Measurements from ENCODE around the gene TBCK. TPM values are rescaled to one million over a fixed set of nuclear protein-coding genes. Genes with fewer than 3 reads are reported as not detected.
A peak's percentile ranks its signal among the peaks of the same experiment; 100 is the strongest.

The TBCK gene
- polyA plus RNA-seq, 2 donors: 6.0 to 8.2 TPM

GRCh38 chr4:106256190-106256589 lies 59.8 kb downstream of the TBCK start:
- Histone ChIP-seq H3K27me3 (ENCODE audit: control insufficient read depth in 1 of 2, insufficient read depth in 2 of 2, low read length in 2 of 2) (no peaks in the 10 kb centered on the region), H3K9me3 (ENCODE audit: control insufficient read depth in 2 of 2, insufficient read depth in 1 of 2, low read depth in 1 of 2, low read length in 1 of 2) (no peaks in the 10 kb centered on the region)

GRCh38 chr4:106255195-106255594 lies 60.8 kb downstream of the TBCK start:
- Histone ChIP-seq H3K4me1 (ENCODE audit: control insufficient read depth in 2 of 2, insufficient read depth in 2 of 2, low read length in 1 of 2) (no peaks in the 10 kb centered on the region), H3K27ac (ENCODE audit: low read depth in 2 of 2, low read length in 1 of 2) (no peak overlapping the region), H3K4me3 (ENCODE audit: low read depth in 1 of 2, low read length in 2 of 2) (no peak overlapping the region), H3K9me3 (ENCODE audit: control insufficient read depth in 2 of 2, insufficient read depth in 1 of 2, low read depth in 1 of 2, low read length in 1 of 2) (no peaks in the 10 kb centered on the region), H3K36me3 (ENCODE audit: control insufficient read depth in 2 of 2, insufficient read depth in 2 of 2, low read length in 1 of 2) (peaks cover 2 to 16% of the 10 kb centered on the region in 2 donors), H3K27me3 (ENCODE audit: control insufficient read depth in 1 of 2, insufficient read depth in 2 of 2, low read length in 2 of 2) (no peaks in the 10 kb centered on the region)
- WGBS, 2 donors: 98 to 99% methylated on average over 8 of the region's 8 CpGs

More at GRCh38 chr4:106256190-106256589, 59.8 kb downstream of the TBCK start:
- 98 to 99% methylated on average over 10 of the region's 10 CpGs for WGBS, 2 donors
- no peaks in the 10 kb centered on the region for H3K4me1 ChIP-seq (ENCODE audit: control insufficient read depth in 2 of 2, insufficient read depth in 2 of 2, low read length in 1 of 2)
- peaks cover 2 to 16% of the 10 kb centered on the region in 2 donors for H3K36me3 ChIP-seq (ENCODE audit: control insufficient read depth in 2 of 2, insufficient read depth in 2 of 2, low read length in 1 of 2)
- H3K27ac ChIP-seq (ENCODE audit: low read depth in 2 of 2, low read length in 1 of 2): no peak overlapping the region
- H3K4me3 ChIP-seq (ENCODE audit: low read depth in 1 of 2, low read length in 2 of 2): no peak overlapping the region

DNA sequence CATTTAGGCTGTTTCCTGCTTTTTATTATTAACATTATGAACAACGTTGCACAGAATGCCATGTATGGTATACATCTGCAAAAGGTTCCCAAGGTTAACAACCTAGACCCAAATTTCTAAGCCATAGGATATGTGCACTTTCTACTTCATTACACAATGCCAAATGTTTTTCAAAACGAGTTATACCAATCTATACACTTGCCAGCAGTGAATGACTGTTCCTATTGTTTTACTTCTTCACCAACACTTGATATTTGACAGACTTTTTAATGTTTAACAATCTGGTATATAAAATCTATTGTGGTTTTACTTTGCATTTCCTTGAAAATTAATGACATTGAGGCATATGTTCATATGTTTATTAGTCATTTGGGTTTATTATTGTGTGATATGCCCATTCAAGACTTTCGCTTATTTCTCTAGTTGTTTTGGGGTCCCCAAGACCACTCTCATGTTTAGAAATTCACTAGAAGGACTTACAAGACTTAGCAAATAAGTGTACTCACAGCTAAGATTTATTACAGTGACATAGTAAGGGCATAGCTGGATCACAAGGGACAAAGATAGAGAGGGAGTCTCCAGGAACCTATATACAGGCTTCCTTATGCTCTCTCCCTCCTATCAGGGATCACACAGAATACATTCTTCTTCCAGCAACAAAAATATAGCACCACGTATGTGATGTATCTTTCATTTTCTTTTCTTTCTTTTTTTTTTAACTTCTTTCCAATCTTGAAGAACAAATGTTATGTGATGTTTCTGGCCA lies 62.5 kb downstream of the TBCK start:
- H3K4me1 ChIP-seq (ENCODE audit: control insufficient read depth in 2 of 2, insufficient read depth in 2 of 2, low read length in 1 of 2): no peaks in the 10 kb centered on the region
- H3K4me3 ChIP-seq (ENCODE audit: low read depth in 1 of 2, low read length in 2 of 2): no peak overlapping the region
- no peak overlapping the region for H3K27ac ChIP-seq (ENCODE audit: low read depth in 2 of 2, low read length in 1 of 2)
- no peaks in the 10 kb centered on the region for H3K27me3 ChIP-seq (ENCODE audit: control insufficient read depth in 1 of 2, insufficient read depth in 2 of 2, low read length in 2 of 2)
- WGBS, 2 donors: 72 to 78% methylated on average over 4 of the region's 4 CpGs
- no peaks in the 10 kb centered on the region for H3K9me3 ChIP-seq (ENCODE audit: control insufficient read depth in 2 of 2, insufficient read depth in 1 of 2, low read depth in 1 of 2, low read length in 1 of 2)
- H3K36me3 ChIP-seq (ENCODE audit: control insufficient read depth in 2 of 2, insufficient read depth in 2 of 2, low read length in 1 of 2): peaks cover 2 to 16% of the 10 kb centered on the region in 2 donors

- Histone ChIP-seq H3K4me3 (ENCODE audit: low read depth in 1 of 2, low read length in 2 of 2) (no peak overlapping the region), H3K36me3 (ENCODE audit: control insufficient read depth in 2 of 2, insufficient read depth in 2 of 2, low read length in 1 of 2) (no peaks in the 10 kb centered on the region), H3K27me3 (ENCODE audit: control insufficient read depth in 1 of 2, insufficient read depth in 2 of 2, low read length in 2 of 2) (no peaks in the 10 kb centered on the region), H3K9me3 (ENCODE audit: control insufficient read depth in 2 of 2, insufficient read depth in 1 of 2, low read depth in 1 of 2, low read length in 1 of 2) (no peaks in the 10 kb centered on the region), H3K4me1 (ENCODE audit: control insufficient read depth in 2 of 2, insufficient read depth in 2 of 2, low read length in 1 of 2) (no peaks in the 10 kb centered on the region), H3K27ac (ENCODE audit: low read depth in 2 of 2, low read length in 1 of 2) (no peak overlapping the region)
Observed at GRCh38 chr4:106247600-106247999, 68.4 kb downstream of the TBCK start.

DNA sequence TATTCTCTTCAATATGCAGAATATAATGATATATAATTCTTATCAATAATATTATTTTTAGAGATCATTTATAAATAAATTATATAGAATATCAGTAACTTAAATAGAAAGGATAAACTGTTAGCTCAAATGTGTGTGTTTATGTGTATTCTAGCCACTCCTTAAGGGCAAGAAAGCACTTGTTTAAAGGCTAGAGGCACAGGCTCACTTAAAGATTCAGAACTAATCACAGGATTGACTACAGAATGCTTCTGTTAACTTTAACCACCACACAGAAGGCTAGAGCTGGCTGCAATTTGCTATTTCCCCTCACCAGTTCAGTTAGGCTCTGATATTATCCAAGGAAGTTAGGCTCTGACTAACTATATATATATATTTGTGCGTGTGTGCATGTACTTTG lies 69.6 kb downstream of the TBCK start:
- no peak overlapping the region for H3K4me3 ChIP-seq (ENCODE audit: low read depth in 1 of 2, low read length in 2 of 2)
- no peaks in the 10 kb centered on the region for H3K27me3 ChIP-seq (ENCODE audit: control insufficient read depth in 1 of 2, insufficient read depth in 2 of 2, low read length in 2 of 2)
- H3K9me3 ChIP-seq (ENCODE audit: control insufficient read depth in 2 of 2, insufficient read depth in 1 of 2, low read depth in 1 of 2, low read length in 1 of 2): no peaks in the 10 kb centered on the region
- no peak overlapping the region for H3K27ac ChIP-seq (ENCODE audit: low read depth in 2 of 2, low read length in 1 of 2)
- H3K36me3 ChIP-seq (ENCODE audit: control insufficient read depth in 2 of 2, insufficient read depth in 2 of 2, low read length in 1 of 2): no peaks in the 10 kb centered on the region
- WGBS, 2 donors: 58 to 79% methylated on average over 1 of the region's 1 CpG
- no peaks in the 10 kb centered on the region for H3K4me1 ChIP-seq (ENCODE audit: control insufficient read depth in 2 of 2, insufficient read depth in 2 of 2, low read length in 1 of 2)

DNA sequence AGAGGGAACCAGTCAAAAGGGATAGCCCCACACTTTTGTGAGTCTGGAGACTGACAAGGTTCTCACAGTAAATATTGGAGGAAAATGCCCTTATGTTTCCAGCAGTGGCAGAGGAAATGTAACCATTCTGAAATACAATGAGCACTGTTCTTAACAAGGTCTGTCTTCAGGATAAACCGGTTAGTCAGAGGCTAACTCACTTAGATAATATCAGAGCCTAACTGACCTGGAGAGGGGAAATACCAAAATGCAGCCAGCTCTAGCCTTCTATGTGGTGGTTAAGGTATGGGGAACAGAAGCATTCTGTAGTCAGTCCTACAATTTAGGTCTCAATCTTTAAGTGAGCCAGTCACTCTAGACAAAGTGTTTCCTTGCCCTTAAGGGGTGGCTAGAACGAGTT lies 70.8 kb downstream of the TBCK start:
- WGBS, 2 donors: 51 to 63% methylated on average over 2 of the region's 2 CpGs
- H3K9me3 ChIP-seq (ENCODE audit: control insufficient read depth in 2 of 2, insufficient read depth in 1 of 2, low read depth in 1 of 2, low read length in 1 of 2): no peaks in the 10 kb centered on the region
- no peak overlapping the region for H3K4me3 ChIP-seq (ENCODE audit: low read depth in 1 of 2, low read length in 2 of 2)
- H3K4me1 ChIP-seq (ENCODE audit: control insufficient read depth in 2 of 2, insufficient read depth in 2 of 2, low read length in 1 of 2): no peaks in the 10 kb centered on the region
- H3K27me3 ChIP-seq (ENCODE audit: control insufficient read depth in 1 of 2, insufficient read depth in 2 of 2, low read length in 2 of 2): no peaks in the 10 kb centered on the region
- H3K36me3 ChIP-seq (ENCODE audit: control insufficient read depth in 2 of 2, insufficient read depth in 2 of 2, low read length in 1 of 2): no peaks in the 10 kb centered on the region
- peak overlapping the region in 1 of 2 donors; percentile 20 for H3K27ac ChIP-seq (ENCODE audit: low read depth in 2 of 2, low read length in 1 of 2)

DNA sequence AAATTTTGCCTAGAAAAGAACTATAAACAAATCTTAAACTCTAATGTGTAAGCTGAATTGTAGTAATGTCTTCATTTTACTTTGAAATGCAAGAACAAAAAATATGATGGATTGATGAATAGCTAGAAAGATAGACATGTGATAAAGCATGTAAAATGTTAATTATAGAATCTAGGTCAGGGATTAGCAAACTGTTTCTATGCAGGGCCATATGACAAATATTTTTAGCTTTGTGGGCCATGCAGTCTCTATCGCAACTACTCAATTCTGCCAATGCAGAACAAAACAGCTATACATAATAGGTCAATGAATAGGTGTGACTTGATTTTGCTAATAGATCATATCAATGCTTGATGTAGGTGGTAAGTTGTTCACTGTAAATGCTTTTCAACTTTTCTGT lies 75.3 kb downstream of the TBCK start:
- Histone ChIP-seq H3K36me3 (ENCODE audit: control insufficient read depth in 2 of 2, insufficient read depth in 2 of 2, low read length in 1 of 2) (no peaks in the 10 kb centered on the region), H3K4me1 (ENCODE audit: control insufficient read depth in 2 of 2, insufficient read depth in 2 of 2, low read length in 1 of 2) (no peaks in the 10 kb centered on the region), H3K27ac (ENCODE audit: low read depth in 2 of 2, low read length in 1 of 2) (no peak overlapping the region), H3K9me3 (ENCODE audit: control insufficient read depth in 2 of 2, insufficient read depth in 1 of 2, low read depth in 1 of 2, low read length in 1 of 2) (no peaks in the 10 kb centered on the region), H3K27me3 (ENCODE audit: control insufficient read depth in 1 of 2, insufficient read depth in 2 of 2, low read length in 2 of 2) (no peaks in the 10 kb centered on the region), H3K4me3 (ENCODE audit: low read depth in 1 of 2, low read length in 2 of 2) (no peak overlapping the region)
- 97 to 98% methylated on average over 1 of the region's 1 CpG for WGBS, 2 donors

DNA sequence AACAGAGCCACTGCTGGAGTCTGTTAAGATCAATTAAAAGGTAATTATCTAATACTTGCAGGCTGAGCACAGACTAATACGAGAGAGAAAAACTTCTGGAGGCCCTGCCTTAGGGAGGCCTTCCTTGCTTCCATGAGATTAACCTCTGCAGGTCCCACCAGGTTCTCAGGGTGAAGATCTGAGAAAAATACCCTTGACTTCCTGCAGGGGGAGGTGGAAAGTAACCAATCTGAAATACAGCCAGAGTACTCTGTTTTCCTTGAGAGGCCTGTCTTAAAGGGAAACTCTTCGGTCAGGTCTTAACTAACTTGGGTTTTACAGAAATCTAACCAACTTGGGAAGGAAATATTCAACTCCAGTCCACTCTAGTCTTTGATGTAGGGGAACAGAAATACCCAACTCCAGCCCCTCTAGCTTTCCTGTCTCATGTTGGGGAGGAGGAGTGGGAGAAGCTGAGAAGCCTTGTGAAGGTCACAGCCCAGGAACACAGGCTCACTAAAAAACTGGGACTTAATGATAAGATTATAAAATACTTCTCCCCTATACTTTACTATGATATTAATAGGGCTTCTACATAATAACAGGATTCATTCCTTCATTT lies 77.1 kb downstream of the TBCK start:
- no peak overlapping the region for H3K27ac ChIP-seq (ENCODE audit: low read depth in 2 of 2, low read length in 1 of 2)
- no peaks in the 10 kb centered on the region for H3K27me3 ChIP-seq (ENCODE audit: control insufficient read depth in 1 of 2, insufficient read depth in 2 of 2, low read length in 2 of 2)

GRCh38 chr4:106231931-106232330 lies 84.1 kb downstream of the TBCK start:
- no peak overlapping the region for H3K4me3 ChIP-seq (ENCODE audit: low read depth in 1 of 2, low read length in 2 of 2)

More for the DNA sequence above, 77.1 kb downstream of the TBCK start:
- H3K4me3 ChIP-seq (ENCODE audit: low read depth in 1 of 2, low read length in 2 of 2): no peak overlapping the region
- no peaks in the 10 kb centered on the region for H3K4me1 ChIP-seq (ENCODE audit: control insufficient read depth in 2 of 2, insufficient read depth in 2 of 2, low read length in 1 of 2)
- WGBS, 2 donors: 42 to 47% methylated on average over 2 of the region's 2 CpGs
- H3K36me3 ChIP-seq (ENCODE audit: control insufficient read depth in 2 of 2, insufficient read depth in 2 of 2, low read length in 1 of 2): no peaks in the 10 kb centered on the region
- H3K9me3 ChIP-seq (ENCODE audit: control insufficient read depth in 2 of 2, insufficient read depth in 1 of 2, low read depth in 1 of 2, low read length in 1 of 2): no peaks in the 10 kb centered on the region

GRCh38 chr4:106222548-106222947 lies 93.5 kb downstream of the TBCK start:
- Histone ChIP-seq H3K9me3 (ENCODE audit: control insufficient read depth in 2 of 2, insufficient read depth in 1 of 2, low read depth in 1 of 2, low read length in 1 of 2) (no peaks in the 10 kb centered on the region), H3K27me3 (ENCODE audit: control insufficient read depth in 1 of 2, insufficient read depth in 2 of 2, low read length in 2 of 2) (no peaks in the 10 kb centered on the region), H3K36me3 (ENCODE audit: control insufficient read depth in 2 of 2, insufficient read depth in 2 of 2, low read length in 1 of 2) (no peaks in the 10 kb centered on the region), H3K27ac (ENCODE audit: low read depth in 2 of 2, low read length in 1 of 2) (no peak overlapping the region), H3K4me3 (ENCODE audit: low read depth in 1 of 2, low read length in 2 of 2) (no peak overlapping the region), H3K4me1 (ENCODE audit: control insufficient read depth in 2 of 2, insufficient read depth in 2 of 2, low read length in 1 of 2) (no peaks in the 10 kb centered on the region)

More at GRCh38 chr4:106231931-106232330, 84.1 kb downstream of the TBCK start:
- H3K36me3 ChIP-seq (ENCODE audit: control insufficient read depth in 2 of 2, insufficient read depth in 2 of 2, low read length in 1 of 2): no peaks in the 10 kb centered on the region
- H3K27me3 ChIP-seq (ENCODE audit: control insufficient read depth in 1 of 2, insufficient read depth in 2 of 2, low read length in 2 of 2): no peaks in the 10 kb centered on the region
- H3K4me1 ChIP-seq (ENCODE audit: control insufficient read depth in 2 of 2, insufficient read depth in 2 of 2, low read length in 1 of 2): no peaks in the 10 kb centered on the region
- H3K27ac ChIP-seq (ENCODE audit: low read depth in 2 of 2, low read length in 1 of 2): no peak overlapping the region
- no peaks in the 10 kb centered on the region for H3K9me3 ChIP-seq (ENCODE audit: control insufficient read depth in 2 of 2, insufficient read depth in 1 of 2, low read depth in 1 of 2, low read length in 1 of 2)

Data from esophagus (tissue), 2 donors.